HFFc6 (cell line): ENCODE results near the gene PIF1. TPM values are rescaled to one million over a fixed set of nuclear protein-coding genes. Genes with fewer than 3 reads are reported as not detected.

Experiments used
- DNase-seq: peaks from one replicate; pipeline ENCODE4 v3.0.0-alpha.2; 2018
- H3K27ac Mint-ChIP-seq: 2 replicates; pipeline ENCODE4 v1.8.0; 2020; ENCODE audit warnings: mild to moderate bottlenecking, mixed read lengths
- H3K27me3 Mint-ChIP-seq: 2 replicates; pipeline ENCODE4 v1.8.0; 2021; ENCODE audit warnings: mild to moderate bottlenecking, moderate library complexity, mixed read lengths; ENCODE audit not compliant: insufficient read depth
- H3K36me3 Mint-ChIP-seq: 2 replicates; pipeline ENCODE4 v1.8.0; 2021; ENCODE audit warnings: low read depth, mixed read lengths
- H3K4me1 Mint-ChIP-seq: 2 replicates; pipeline ENCODE4 v1.8.0; 2020; ENCODE audit warnings: low read depth, mixed read lengths
- H3K4me3 Mint-ChIP-seq: 2 replicates; pipeline ENCODE4 v1.8.0; 2020; ENCODE audit warnings: mild to moderate bottlenecking, moderate library complexity, mixed read lengths
- H3K9me3 Mint-ChIP-seq: 2 replicates; pipeline ENCODE4 v1.8.0; 2020; ENCODE audit warnings: mild to moderate bottlenecking, mixed read lengths
- CTCF ChIP-seq: fragments of 200-600 bp; sonication (generic); IDR thresholded peaks from 2 replicates; pipeline ENCODE4 v1.5.0; 2021; ENCODE audit warnings: antibody characterized with exemption, mild to moderate bottlenecking
- total RNA-seq, 6 experiments: library from RNA; stranded (reverse); fragmentation: NEBNext Ultra II Directional; extraction: Animal tissue kit (Norgen Biotek cat#: 25700); gene quantifications; 2 replicates in 1 of 6; 3 replicates in 5 of 6; pipeline ENCODE4 v1.2.3, GENCODE V29; 2021

The PIF1 gene
- total RNA-seq, 6 experiments from 2014 or later = 4.0 to 10.7 (median 8.4) TPM

DNA sequence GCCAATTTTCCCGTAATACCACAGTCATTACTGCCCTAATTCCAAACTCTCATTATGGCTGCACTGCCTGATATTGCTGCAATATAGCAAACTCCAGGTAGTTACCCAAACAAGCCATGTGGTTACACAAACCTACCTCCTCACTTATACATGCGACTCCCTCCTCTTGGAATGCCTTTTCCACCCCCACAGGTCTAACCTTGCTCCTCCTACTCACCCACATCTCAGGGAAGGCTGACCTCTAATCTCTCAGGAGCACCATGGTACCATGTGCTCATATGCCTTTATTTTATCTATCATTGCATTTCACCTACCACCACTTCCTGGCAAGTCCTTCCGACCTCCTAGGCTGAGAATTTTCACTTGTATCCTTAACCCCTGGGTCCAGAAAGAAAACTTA is 53.0 kb downstream of the PIF1 start:
- Mint-ChIP-seq H3K4me3 (no peak overlapping the region), H3K36me3 (no peaks in the 10 kb centered on the region), H3K4me1 (no peaks in the 10 kb centered on the region), H3K9me3 (no peaks in the 10 kb centered on the region), H3K27me3 (peaks cover 18% of the 10 kb centered on the region), H3K27ac (no peak overlapping the region)
- no peak for DNase-seq
- TF ChIP-seq CTCF = no peak

DNA sequence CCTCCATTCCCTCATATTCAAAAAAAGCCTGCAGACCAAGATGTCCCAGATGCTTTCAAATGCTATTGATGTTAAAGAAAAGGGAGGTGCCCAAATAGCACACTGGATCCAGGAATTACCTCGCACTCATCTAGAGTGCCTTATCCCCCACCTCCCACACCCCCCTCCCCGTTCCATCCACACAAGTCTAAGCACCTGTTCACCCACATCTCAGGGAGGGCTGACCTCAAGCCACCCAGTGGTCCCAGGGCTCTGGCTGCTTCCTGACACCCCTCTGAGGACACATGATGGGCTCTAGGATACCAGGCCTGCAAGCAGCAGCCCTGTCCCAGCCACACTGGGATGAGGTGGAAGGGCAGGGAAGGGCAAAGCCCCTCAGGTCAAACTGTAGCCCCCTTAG is 54.8 kb downstream of the PIF1 start:
- Mint-ChIP-seq H3K27me3 (peaks cover 12% of the 10 kb centered on the region), H3K27ac (no peak overlapping the region), H3K4me1 (no peaks in the 10 kb centered on the region), H3K9me3 (no peaks in the 10 kb centered on the region), H3K36me3 (no peaks in the 10 kb centered on the region), H3K4me3 (no peak overlapping the region)
- DNase-seq = no peak
- no peak for TF ChIP-seq CTCF

DNA sequence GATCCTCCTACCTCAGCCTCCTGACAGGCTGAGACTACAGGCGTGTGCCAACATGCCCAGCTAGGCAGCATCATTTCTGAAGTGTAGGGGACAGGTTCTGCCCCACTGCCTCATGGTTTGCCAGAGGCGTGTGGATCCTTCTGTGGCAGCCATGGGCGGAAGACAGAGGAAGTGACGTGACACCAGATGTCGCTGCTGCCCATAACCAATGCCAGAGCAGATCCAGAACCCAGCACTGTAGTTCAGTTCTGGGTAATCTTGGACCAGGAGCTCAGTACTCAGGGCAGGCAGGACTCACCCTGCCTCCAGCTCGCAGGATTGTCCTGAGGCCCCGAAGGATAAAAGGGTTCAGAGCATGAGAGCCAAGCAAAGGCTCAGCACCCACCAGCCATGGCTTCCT is 58.2 kb downstream of the PIF1 start:
- H3K9me3 Mint-ChIP-seq = no peaks in the 10 kb centered on the region
- H3K4me3 Mint-ChIP-seq = no peak overlapping the region
- DNase-seq = no peak
- no peaks in the 10 kb centered on the region for H3K36me3 Mint-ChIP-seq
- H3K4me1 Mint-ChIP-seq = no peaks in the 10 kb centered on the region
- peaks cover 2% of the 10 kb centered on the region for H3K27me3 Mint-ChIP-seq
- no peak for TF ChIP-seq CTCF
- H3K27ac Mint-ChIP-seq = no peak overlapping the region

- Mint-ChIP-seq H3K27ac (no peak overlapping the region), H3K9me3 (no peaks in the 10 kb centered on the region), H3K36me3 (no peaks in the 10 kb centered on the region), H3K27me3 (peaks cover 4% of the 10 kb centered on the region), H3K4me1 (no peaks in the 10 kb centered on the region), H3K4me3 (no peak overlapping the region)
- DNase-seq = no peak
- no peak for TF ChIP-seq CTCF
Observed at GRCh38 chr15:64766058-64766457, 59.4 kb downstream of the PIF1 start.

Other genes with a start within 250 kb of the PIF1 start
- under 1 TPM in 1 of 6 experiments, not detected in 5; 0.14 TPM for gene RBPMS2, start 50.1 kb downstream of the PIF1 start, total RNA-seq
- gene PLEKHO2, start 16.3 kb upstream of the PIF1 start, total RNA-seq = 10 to 100 TPM; 23.0 to 28.3 (median 25.4) TPM
- 1 to 10 TPM; 1.3 to 2.4 (median 1.9) TPM for gene ANKDD1A, start 86.3 kb upstream of the PIF1 start, total RNA-seq
- gene SPG21, start 164.3 kb upstream of the PIF1 start, total RNA-seq = 10 to 100 TPM; 66.4 to 91.3 (median 78.3) TPM
- gene MTFMT, start 204.0 kb upstream of the PIF1 start, total RNA-seq = 10 to 100 TPM; 15.5 to 18.3 (median 16.9) TPM
- gene SLC51B, start 219.7 kb upstream of the PIF1 start, total RNA-seq = not detected
- gene RASL12, start 242.3 kb upstream of the PIF1 start, total RNA-seq = not detected